ENCODE measurements around the gene DBH.

DNA sequence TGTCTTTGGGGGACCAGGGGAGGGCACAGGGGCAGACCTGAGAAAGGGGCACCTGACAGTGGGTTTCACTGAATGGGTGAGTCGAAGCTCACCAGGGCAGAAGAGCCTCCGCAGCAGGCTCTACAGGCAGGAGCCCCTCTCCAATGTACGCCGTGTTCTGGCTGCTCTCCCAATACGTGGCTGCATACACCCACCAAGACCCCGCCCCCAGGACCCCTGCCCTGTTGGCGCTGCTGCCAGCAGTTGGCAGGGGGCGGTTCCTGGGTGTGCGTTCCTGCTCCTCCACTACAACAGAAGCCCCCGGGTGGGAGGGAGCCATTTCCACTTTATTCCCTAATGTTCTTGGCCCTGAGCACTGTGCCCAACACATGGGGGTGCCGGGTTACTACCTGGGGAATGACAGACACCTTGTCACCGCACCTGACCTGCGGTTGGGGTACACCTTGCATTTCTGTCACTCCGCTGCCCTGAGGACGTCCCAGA lies 71.6 kb downstream of the DBH start:
- TF ChIP-seq CTCF (IDR thresholded peaks at IDR 0.05; ENCODE audit: insufficient read depth, low read depth, low read length) (no peak), EZH2 (IDR thresholded peaks at IDR 0.05; ENCODE audit: insufficient read depth, low read length) (no peak)

Data from astrocyte (in vitro differentiated cells and primary cell).